HUDEP-2 (cell line): ENCODE measurements around the gene SLCO4A1.

Experiments used
- DNase-seq, 76 experiments: peaks; one replicate each; lab custom pipeline; 2025; ENCODE audit not compliant: unreplicated experiment in 76 of 76; lab: John Stamatoyannopoulos, UW

SLCO4A1 gene

GRCh38 chr20:62642051-62642665 is at the start of gene SLCO4A1:
Gene SLCO4A1, plus strand, starts transcription at chr20:62642503. Its CDS starts 13,952 bp downstream, at chr20:62656455.
- DNase-seq = peak in 73 of 76 experiments; percentile 3 to 87 (median 71)

- no peak for DNase-seq
These were observed 49.7 kb upstream of the SLCO4A1 start for GRCh38 chr20:62592506-62593177.

- no peak for DNase-seq
These were observed 48.7 kb upstream of the SLCO4A1 start for GRCh38 chr20:62593616-62594015.

- DNase-seq = no peak
These were observed 47.2 kb upstream of the SLCO4A1 start for GRCh38 chr20:62595069-62595468.

GRCh38 chr20:62595491-62595890 is 46.8 kb upstream of the SLCO4A1 start:
- peak in 41 of 76 experiments; percentile 4 to 61 (median 31) for DNase-seq

GRCh38 chr20:62596486-62596885 is 45.8 kb upstream of the SLCO4A1 start:
- no peak for DNase-seq

GRCh38 chr20:62596921-62597320 is 45.4 kb upstream of the SLCO4A1 start:
- DNase-seq = no peak

- DNase-seq = peak in 4 of 76 experiments; percentile 18 to 24 (median 20)
These were observed 44.7 kb upstream of the SLCO4A1 start for GRCh38 chr20:62597416-62598115.

GRCh38 chr20:62598761-62599194 is 43.5 kb upstream of the SLCO4A1 start:
- DNase-seq = peak in 64 of 76 experiments; percentile 3 to 88 (median 69)

GRCh38 chr20:62599216-62600110 is 42.8 kb upstream of the SLCO4A1 start:
- DNase-seq = peak in 1 of 76 experiments; percentile 12

- DNase-seq = no peak
These were observed 41.1 kb upstream of the SLCO4A1 start for GRCh38 chr20:62601172-62601571.

- DNase-seq = no peak
These were observed 40.6 kb upstream of the SLCO4A1 start for GRCh38 chr20:62601714-62602113.

- DNase-seq = peak in 2 of 76 experiments; percentile 11 to 15
These were observed 39.8 kb upstream of the SLCO4A1 start for GRCh38 chr20:62602550-62602949.

GRCh38 chr20:62603021-62603906 is 39.0 kb upstream of the SLCO4A1 start:
- no peak for DNase-seq

GRCh38 chr20:62603907-62604785 is 38.2 kb upstream of the SLCO4A1 start:
- DNase-seq = no peak

GRCh38 chr20:62604796-62605195 is 37.5 kb upstream of the SLCO4A1 start:
- no peak for DNase-seq

- no peak for DNase-seq
These were observed 36.9 kb upstream of the SLCO4A1 start for GRCh38 chr20:62605236-62605943.

- no peak for DNase-seq
These were observed 36.3 kb upstream of the SLCO4A1 start for GRCh38 chr20:62606016-62606415.
